Esophagus squamous epithelium (tissue), 5 donors: Measurements from ENCODE around the gene KCTD1. TPM values are rescaled to one million over a fixed set of nuclear protein-coding genes. Genes with fewer than 3 reads are reported as not detected.
A peak's percentile ranks its signal among the peaks of the same experiment; 100 is the strongest.

ENCODE experiments used
- DNase-seq: peaks from one replicate; lab custom pipeline; 2025; lab: John Stamatoyannopoulos, UW
- H3K27ac ChIP-seq, 4 donors: fragments of 200-600 bp; sonication (generic); one replicate each; pipeline ENCODE4 v1.5.1; 2016 to 2019; ENCODE audit warnings: mild to moderate bottlenecking in 1 of 4
- H3K27me3 ChIP-seq, 4 donors: fragments of 200-600 bp; sonication (generic); 1 replicate in 3 of 4; 2 replicates in 1 of 4; pipeline versions ENCODE4 v1.5.1 to v1.6.0; 2017 to 2021; ENCODE audit warnings: antibody characterized with exemption in 1 of 4
- H3K36me3 ChIP-seq, 3 donors: fragments of 200-600 bp; sonication (generic); one replicate each; pipeline ENCODE4 v1.5.1; 2016 to 2019
- H3K4me1 ChIP-seq, 3 donors: fragments of 200-600 bp; sonication (generic); one replicate each; pipeline ENCODE4 v1.5.1; 2017 to 2019
- H3K4me3 ChIP-seq, 4 donors: fragments of 200-600 bp; sonication (generic); 1 replicate in 3 of 4; 2 replicates in 1 of 4; pipeline ENCODE4 v1.5.1; 2016 to 2019; ENCODE audit warnings: mild to moderate bottlenecking in 2 of 4, moderate library complexity in 1 of 4
- H3K9me3 ChIP-seq, 3 donors: fragments of 200-600 bp; sonication (generic); one replicate each; pipeline ENCODE4 v1.5.1; 2016 to 2019
- CTCF ChIP-seq, 6 experiments: fragments of 450-650 bp in 4 of 6; fragments of 200-600 bp in 2 of 6; sonication (generic) in 2 of 6; IDR thresholded peaks; one replicate each; pipeline ENCODE4 v1.5.1; 2016 to 2019; ENCODE audit warnings: antibody characterized with exemption in 6 of 6, mild to moderate bottlenecking in 4 of 6, moderate library complexity in 4 of 6
- POLR2A ChIP-seq, 4 donors: fragments of 450-650 bp; IDR thresholded peaks; one replicate each; pipeline ENCODE4 v1.6.1; 2017; ENCODE audit warnings: antibody characterized with exemption in 4 of 4, mild to moderate bottlenecking in 4 of 4, moderate library complexity in 3 of 4
- WGBS, 2 donors: methylation state at CpG; one replicate each; pipeline ENCODE4 v1.1.5; 2018; 5-methylcytosine and 5-hydroxymethylcytosine counted together
- intact Hi-C: fragments of 100-400 bp; cut with DNase I; formaldehyde crosslinking; loops from one replicate; pipeline ENCODE4 v1.15.0; 2022
- total RNA-seq, 4 donors: library from RNA; depleted of rRNA; stranded (reverse); fragments of >200 nt; gene quantifications; one replicate each; pipeline ENCODE4 v1.1.0, GENCODE V29; 2016
- donor health status: DM: yes; HTN: yes; CAD: no.

The KCTD1 gene
- total RNA-seq, 4 donors from 2014 or later, result 46.0 to 67.1 (median 56.6) TPM

GRCh38 chr18:26477828-26478466 is 70.4 kb downstream of the KCTD1 start:
- Histone ChIP-seq H3K4me3 (no peak overlapping the region), H3K27ac (peak overlapping the region in 2 of 4 donors; percentile 30 to 36), H3K4me1 (peaks cover 3 to 39% (median 7%) of the 10 kb centered on the region in 3 donors), H3K9me3 (no peaks in the 10 kb centered on the region), H3K36me3 (peaks cover 0 to 40% (median 0%) of the 10 kb centered on the region in 3 donors), H3K27me3 (no peaks in the 10 kb centered on the region)
- no peak for TF ChIP-seq CTCF (IDR thresholded peaks at IDR 0.05)
- TF ChIP-seq POLR2A (IDR thresholded peaks at IDR 0.05), result no peak
- intact Hi-C loops, result no loop called here
- WGBS, 2 donors, result 44 to 47% methylated on average over 4 of the region's 4 CpGs
- DNase-seq, result no peak

GRCh38 chr18:26476697-26477096 is 71.7 kb downstream of the KCTD1 start:
- no peaks in the 10 kb centered on the region for H3K9me3 ChIP-seq
- H3K27ac ChIP-seq, result no peak overlapping the region
- no peak overlapping the region for H3K4me3 ChIP-seq
- no peak for DNase-seq
- no peak for TF ChIP-seq CTCF (IDR thresholded peaks at IDR 0.05)
- TF ChIP-seq POLR2A (IDR thresholded peaks at IDR 0.05), result no peak
- peaks cover 3 to 28% (median 7%) of the 10 kb centered on the region in 3 donors for H3K4me1 ChIP-seq
- H3K36me3 ChIP-seq, result peaks cover 0 to 53% (median 0%) of the 10 kb centered on the region in 3 donors
- no peaks in the 10 kb centered on the region for H3K27me3 ChIP-seq
- 94 to 95% methylated on average over 8 of the region's 8 CpGs for WGBS, 2 donors
- intact Hi-C loops, result no loop called here

- H3K27me3 ChIP-seq, result no peaks in the 10 kb centered on the region
- H3K36me3 ChIP-seq, result peaks cover 0 to 71% (median 0%) of the 10 kb centered on the region in 3 donors
- 71 to 81% methylated on average over 1 of the region's 1 CpG for WGBS, 2 donors
- H3K4me1 ChIP-seq, result peaks cover 0 to 22% (median 0%) of the 10 kb centered on the region in 3 donors
- TF ChIP-seq CTCF (IDR thresholded peaks at IDR 0.05) (no peak), POLR2A (IDR thresholded peaks at IDR 0.05) (no peak)
- no peak for DNase-seq
- H3K9me3 ChIP-seq, result no peaks in the 10 kb centered on the region
- intact Hi-C loops, result no loop called here
- no peak overlapping the region for H3K4me3 ChIP-seq
- no peak overlapping the region for H3K27ac ChIP-seq
Observed at GRCh38 chr18:26474542-26474941, 73.8 kb downstream of the KCTD1 start.

- Histone ChIP-seq H3K9me3 (no peaks in the 10 kb centered on the region), H3K36me3 (peaks cover 0 to 71% (median 0%) of the 10 kb centered on the region in 3 donors), H3K4me1 (peaks cover 0 to 21% (median 0%) of the 10 kb centered on the region in 3 donors), H3K27ac (no peak overlapping the region), H3K27me3 (no peaks in the 10 kb centered on the region), H3K4me3 (no peak overlapping the region)
- WGBS, 2 donors, result 83 to 90% methylated on average over 4 of the region's 4 CpGs
- intact Hi-C loops, result no loop called here
- TF ChIP-seq CTCF (IDR thresholded peaks at IDR 0.05) (no peak), POLR2A (IDR thresholded peaks at IDR 0.05) (no peak)
- no peak for DNase-seq
Observed at GRCh38 chr18:26473672-26474071, 74.7 kb downstream of the KCTD1 start.

GRCh38 chr18:26471826-26472225 is 76.5 kb downstream of the KCTD1 start:
- Histone ChIP-seq H3K27ac (no peak overlapping the region), H3K4me1 (peaks cover 0 to 13% (median 0%) of the 10 kb centered on the region in 3 donors), H3K36me3 (peaks cover 0 to 88% (median 0%) of the 10 kb centered on the region in 3 donors), H3K9me3 (no peaks in the 10 kb centered on the region), H3K27me3 (no peaks in the 10 kb centered on the region), H3K4me3 (no peak overlapping the region)
- intact Hi-C loops, result no loop called here
- TF ChIP-seq CTCF (IDR thresholded peaks at IDR 0.05) (no peak), POLR2A (IDR thresholded peaks at IDR 0.05) (no peak)
- no peak for DNase-seq
- WGBS, 2 donors, result 92 to 94% methylated on average over 9 of the region's 9 CpGs
